GM10266 (cell line): Measurements from ENCODE around the gene GSG1.

Experiments
- DNase-seq: peaks from one replicate; pipeline ENCODE4 v3.0.0; 2012; ENCODE audit errors: extremely low spot score
- CTCF ChIP-seq: IDR thresholded peaks from 2 replicates; pipeline ENCODE4 v1.5.1; 2012; ENCODE audit warnings: mild to moderate bottlenecking, low read depth; ENCODE audit not compliant: control insufficient read depth, insufficient read depth; ENCODE audit errors: missing control alignments

The GSG1 gene

GRCh38 chr12:13128291-13128965, 25.0 kb upstream of the GSG1 start:
- no peak for DNase-seq
- TF ChIP-seq CTCF: no peak

DNA sequence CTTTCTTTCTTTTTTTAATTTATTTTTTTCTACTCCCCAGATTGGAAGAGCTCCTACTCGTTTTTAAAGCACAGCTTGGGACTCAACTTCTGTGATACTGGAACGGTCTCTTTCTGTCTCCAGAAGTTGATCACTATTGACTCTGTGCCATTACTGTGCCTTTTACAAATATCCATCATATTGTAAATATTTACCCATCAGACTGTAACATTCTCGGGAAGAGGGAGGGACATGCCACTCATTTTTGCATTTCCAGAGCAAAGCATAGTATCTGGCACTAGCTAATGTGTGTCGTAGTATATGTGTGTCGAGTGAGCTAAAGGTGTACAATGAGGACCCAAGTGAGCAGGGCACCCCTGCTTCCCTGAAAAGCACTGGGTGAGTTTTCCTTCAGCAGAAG, 24.0 kb upstream of the GSG1 start:
- no peak for DNase-seq
- no peak for TF ChIP-seq CTCF

- TF ChIP-seq CTCF: no peak
These were observed 23.0 kb upstream of the GSG1 start for GRCh38 chr12:13126494-13126893.

DNA sequence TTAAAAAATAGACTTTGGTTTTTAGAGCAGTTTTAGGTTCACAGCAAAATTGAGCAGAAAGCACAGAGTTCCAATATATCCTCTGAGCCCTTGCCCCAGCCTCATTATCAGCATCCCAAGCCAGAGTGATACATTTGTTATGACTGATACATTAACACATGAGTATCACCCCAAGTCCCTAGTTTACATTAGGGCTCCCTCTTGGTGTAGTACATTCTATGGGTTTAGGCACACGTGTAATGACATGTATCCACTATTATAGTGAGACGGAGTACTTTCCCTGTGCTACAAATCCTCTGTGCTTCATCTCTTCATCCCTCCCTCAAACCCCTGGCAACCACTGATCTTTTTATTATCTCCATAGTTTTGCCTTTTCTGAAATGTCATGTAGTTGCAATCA, 22.5 kb upstream of the GSG1 start:
- TF ChIP-seq CTCF: no peak
- DNase-seq: no peak

More at GRCh38 chr12:13126494-13126893, 23.0 kb upstream of the GSG1 start:
- DNase-seq: no peak

- no peak for DNase-seq
- TF ChIP-seq CTCF: no peak
These were observed 21.4 kb upstream of the GSG1 start for GRCh38 chr12:13124656-13125505.

- no peak for TF ChIP-seq CTCF
- no peak for DNase-seq
These were observed 18.1 kb upstream of the GSG1 start for GRCh38 chr12:13121568-13121967.

DNA sequence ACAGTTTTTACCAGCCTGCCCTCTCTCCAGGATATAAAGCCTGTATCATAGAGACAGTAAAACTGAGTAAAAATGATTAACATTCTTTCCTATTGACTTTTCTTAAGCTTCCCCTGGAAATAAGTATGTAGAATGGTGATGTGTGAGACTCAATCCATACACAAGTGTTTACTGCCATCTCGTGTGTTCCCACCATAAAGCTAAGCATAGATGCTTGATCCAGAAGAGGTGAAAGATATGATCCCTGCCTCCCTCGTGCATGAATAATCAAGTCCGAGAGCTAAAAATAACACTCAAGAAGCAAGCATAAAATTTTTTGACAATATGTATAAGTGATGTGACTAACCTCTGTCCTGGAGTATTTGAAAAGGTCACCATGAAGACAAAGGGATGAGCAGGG, 16.9 kb upstream of the GSG1 start:
- no peak for DNase-seq
- no peak for TF ChIP-seq CTCF
